NT2/D1 (cell line): ENCODE data around the gene SEC23IP.

Source experiments
- DNase-seq: peaks from one replicate; pipeline ENCODE4 v3.0.0-alpha.2; 2011; ENCODE audit warnings: low read depth, low spot score
- H3K27me3 ChIP-seq: 2 replicates; pipeline ENCODE4 v1.6.0; 2011; ENCODE audit warnings: mild to moderate bottlenecking; ENCODE audit not compliant: insufficient read length, insufficient read depth
- H3K36me3 ChIP-seq: 2 replicates; pipeline ENCODE4 v1.6.1; 2011; ENCODE audit warnings: mild to moderate bottlenecking, low read length, mixed read lengths; ENCODE audit not compliant: insufficient read depth, insufficient read length
- H3K4me1 ChIP-seq: 2 replicates; pipeline ENCODE4 v1.5.1; 2011; ENCODE audit not compliant: insufficient read depth, insufficient read length
- H3K4me3 ChIP-seq: 2 replicates; pipeline ENCODE4 v1.5.1; 2011; ENCODE audit warnings: low read depth; ENCODE audit not compliant: insufficient read length
- H3K9ac ChIP-seq: 2 replicates; pipeline ENCODE4 v1.6.0; 2011; ENCODE audit warnings: low read depth; ENCODE audit not compliant: insufficient read length
- H3K9me3 ChIP-seq: 2 replicates; pipeline ENCODE4 v1.5.1; 2011; ENCODE audit warnings: mild to moderate bottlenecking, low read length; ENCODE audit not compliant: insufficient read depth
- SUZ12 ChIP-seq: IDR thresholded peaks from 2 replicates; pipeline ENCODE4 v1.6.1; 2011; ENCODE audit not compliant: insufficient read length, insufficient read depth; ENCODE audit errors: extremely low read depth
- YY1 ChIP-seq: IDR thresholded peaks from 2 replicates; pipeline ENCODE4 v1.6.1; 2011; ENCODE audit not compliant: insufficient read length, insufficient read depth
- ZNF274 ChIP-seq: IDR thresholded peaks from 2 replicates; pipeline ENCODE4 v1.6.1; 2011; ENCODE audit warnings: mild to moderate bottlenecking, low read depth, low read length

The SEC23IP gene

GRCh38 chr10:119933179-119933578 is 40.6 kb downstream of the SEC23IP start:
- no peak overlapping the region for H3K4me3 ChIP-seq
- no peaks in the 10 kb centered on the region for H3K27me3 ChIP-seq
- H3K4me1 ChIP-seq, result no peaks in the 10 kb centered on the region
- no peak overlapping the region for H3K9ac ChIP-seq
- TF ChIP-seq ZNF274 (no peak), YY1 (no peak), SUZ12 (no peak)
- H3K36me3 ChIP-seq, result peaks cover 63% of the 10 kb centered on the region
- DNase-seq, result peak; percentile 52
- H3K9me3 ChIP-seq, result no peaks in the 10 kb centered on the region

- no peak for DNase-seq
- Histone ChIP-seq H3K36me3 (peaks cover 46% of the 10 kb centered on the region), H3K9ac (no peak overlapping the region), H3K9me3 (no peaks in the 10 kb centered on the region), H3K27me3 (no peaks in the 10 kb centered on the region), H3K4me3 (no peak overlapping the region), H3K4me1 (no peaks in the 10 kb centered on the region)
- TF ChIP-seq SUZ12 (no peak), ZNF274 (no peak)
Observed at GRCh38 chr10:119940487-119940886, 48.0 kb downstream of the SEC23IP start.

GRCh38 chr10:119942973-119943372 is 50.4 kb downstream of the SEC23IP start:
- no peak overlapping the region for H3K4me3 ChIP-seq
- TF ChIP-seq SUZ12 (no peak), ZNF274 (no peak), YY1 (no peak)
- H3K9ac ChIP-seq, result no peak overlapping the region
- no peaks in the 10 kb centered on the region for H3K9me3 ChIP-seq
- H3K4me1 ChIP-seq, result no peaks in the 10 kb centered on the region
- no peak for DNase-seq
- H3K36me3 ChIP-seq, result peaks cover 37% of the 10 kb centered on the region
- no peaks in the 10 kb centered on the region for H3K27me3 ChIP-seq

GRCh38 chr10:119945805-119946204 is 53.3 kb downstream of the SEC23IP start:
- H3K27me3 ChIP-seq, result no peaks in the 10 kb centered on the region
- TF ChIP-seq SUZ12 (no peak), ZNF274 (no peak), YY1 (no peak)
- H3K9ac ChIP-seq, result no peak overlapping the region
- no peak overlapping the region for H3K4me3 ChIP-seq
- H3K4me1 ChIP-seq, result no peaks in the 10 kb centered on the region
- H3K36me3 ChIP-seq, result peaks cover 32% of the 10 kb centered on the region
- DNase-seq, result no peak
- no peaks in the 10 kb centered on the region for H3K9me3 ChIP-seq

- Histone ChIP-seq H3K27me3 (no peaks in the 10 kb centered on the region), H3K36me3 (peaks cover 19% of the 10 kb centered on the region), H3K4me1 (no peaks in the 10 kb centered on the region), H3K9me3 (no peaks in the 10 kb centered on the region), H3K9ac (no peak overlapping the region), H3K4me3 (no peak overlapping the region)
- DNase-seq, result no peak
- TF ChIP-seq SUZ12, result no peak
- no peak for TF ChIP-seq YY1
- TF ChIP-seq ZNF274, result no peak
Observed at GRCh38 chr10:119947300-119947699, 54.8 kb downstream of the SEC23IP start.

- Histone ChIP-seq H3K27me3 (no peaks in the 10 kb centered on the region), H3K4me1 (no peaks in the 10 kb centered on the region), H3K9ac (no peak overlapping the region), H3K36me3 (no peaks in the 10 kb centered on the region), H3K9me3 (no peaks in the 10 kb centered on the region), H3K4me3 (no peak overlapping the region)
- no peak for DNase-seq
- TF ChIP-seq ZNF274 (no peak), YY1 (no peak), SUZ12 (no peak)
Observed at GRCh38 chr10:119957451-119957850, 64.9 kb downstream of the SEC23IP start.

- H3K4me1 ChIP-seq, result no peaks in the 10 kb centered on the region
- H3K9ac ChIP-seq, result no peak overlapping the region
- H3K36me3 ChIP-seq, result no peaks in the 10 kb centered on the region
- no peak for DNase-seq
- no peaks in the 10 kb centered on the region for H3K27me3 ChIP-seq
- H3K4me3 ChIP-seq, result no peak overlapping the region
- TF ChIP-seq SUZ12, result no peak
- TF ChIP-seq ZNF274, result no peak
- TF ChIP-seq YY1, result no peak
- peaks cover 12% of the 10 kb centered on the region; the same call in 1 of the 2 replicates for H3K9me3 ChIP-seq
Observed at GRCh38 chr10:119962837-119963236, 70.3 kb downstream of the SEC23IP start.

GRCh38 chr10:119967066-119967465 is 74.5 kb downstream of the SEC23IP start:
- Histone ChIP-seq H3K9ac (no peak overlapping the region), H3K9me3 (peaks cover 12% of the 10 kb centered on the region; the same call in 1 of the 2 replicates), H3K27me3 (no peaks in the 10 kb centered on the region), H3K4me1 (no peaks in the 10 kb centered on the region), H3K4me3 (no peak overlapping the region), H3K36me3 (no peaks in the 10 kb centered on the region)
- TF ChIP-seq ZNF274 (no peak), SUZ12 (no peak), YY1 (no peak)
- no peak for DNase-seq
